Testis (tissue), 3 donors: ENCODE measurements around the gene PCNX3. TPM values are rescaled to one million over a fixed set of nuclear protein-coding genes. Genes with fewer than 3 reads are reported as not detected.

Source experiments
- DNase-seq: peaks from one replicate; pipeline ENCODE4 v3.0.0-alpha.2; 2019
- H3K27ac ChIP-seq, 2 donors: fragments of 200-600 bp; sonication (generic); one replicate each; pipeline ENCODE4 v1.5.1; 2019
- H3K27me3 ChIP-seq: fragments of 200-600 bp; sonication (generic); one replicate; pipeline ENCODE4 v1.5.1; 2019
- H3K36me3 ChIP-seq: fragments of 200-600 bp; sonication (generic); one replicate; pipeline ENCODE4 v1.5.1; 2017; ENCODE audit warnings: low read depth; ENCODE audit errors: missing control alignments
- H3K4me1 ChIP-seq: fragments of 200-600 bp; sonication (generic); one replicate; pipeline ENCODE4 v1.5.1; 2019
- H3K4me3 ChIP-seq, 2 donors: fragments of 200-600 bp; sonication (generic); one replicate each; pipeline ENCODE4 v1.5.1; 2017 to 2019
- H3K9me3 ChIP-seq: fragments of 200-600 bp; sonication (generic); one replicate; pipeline ENCODE4 v1.5.1; 2017
- POLR2A ChIP-seq: fragments of 450-650 bp; IDR thresholded peaks from one replicate; pipeline ENCODE4 v1.6.1; 2017; ENCODE audit warnings: antibody characterized with exemption, mild to moderate bottlenecking, moderate library complexity
- WGBS, 2 donors: methylation state at CpG; one replicate each; pipeline ENCODE4 v1.1.5; 2018; 5-methylcytosine and 5-hydroxymethylcytosine counted together
- intact Hi-C: fragments of 100-400 bp; cut with DNase I; formaldehyde crosslinking; loops from one replicate; pipeline ENCODE4 v1.15.1; 2023; ENCODE audit warnings: low total_unique reads
- polyA plus RNA-seq: library from polyadenylated mRNA; stranded (reverse); fragments of 350-450 nt; fragmentation: Illumina TruSeq; extraction: RNeasy Lipid Tissue Mini Kit (QIAGEN cat#74804); gene quantifications from one replicate; pipeline ENCODE4 v1.2.3, GENCODE V29; 2014; ENCODE audit warnings: low read depth, low replicate concordance; ENCODE audit not compliant: insufficient read depth
- total RNA-seq, 2 donors: library from RNA; depleted of rRNA; stranded (reverse); fragments of >200 nt; gene quantifications; one replicate each; pipeline ENCODE4 v1.2.3, GENCODE V29; 2016
- TF ChIP-seq, protein P1 (sequence below), 3 experiments: fragments of 450-650 bp in 2 of 3; fragments of 200-600 bp in 1 of 3; sonication (generic) in 1 of 3; IDR thresholded peaks; one replicate each; pipeline ENCODE4 v1.5.1; 2016 to 2019; ENCODE audit warnings: antibody characterized with exemption in 3 of 3, mild to moderate bottlenecking in 2 of 3, moderate library complexity in 1 of 3

Gene PCNX3
- total and polyA plus RNA-seq, 3 donors from 2014 or later, result 61.4 to 87.6 (median 78.4) TPM

DNA sequence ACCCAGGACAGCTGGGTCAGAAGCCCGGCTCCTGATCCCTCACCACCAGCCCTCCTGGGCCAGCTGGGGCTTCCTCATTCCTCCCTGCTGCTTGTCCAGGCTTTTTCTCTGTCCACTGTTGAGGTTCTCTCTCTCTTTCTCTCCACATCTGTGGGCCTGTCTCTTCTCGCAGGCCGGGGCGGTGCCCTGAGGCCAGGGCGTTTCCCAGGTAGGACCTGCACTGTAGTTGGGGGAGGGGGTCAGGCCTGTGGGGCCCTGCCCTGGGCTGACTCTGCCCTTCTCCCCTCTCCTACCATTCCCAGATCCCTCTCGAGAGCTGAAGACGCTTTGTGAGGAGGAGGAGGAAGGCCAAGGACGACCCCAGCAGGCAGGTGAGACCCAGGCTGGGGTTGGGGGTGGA is 34.8 kb upstream of the PCNX3 start:
- Histone ChIP-seq H3K36me3 (no peaks in the 10 kb centered on the region), H3K9me3 (no peaks in the 10 kb centered on the region), H3K27ac (no peak overlapping the region), H3K4me3 (no peak overlapping the region), H3K4me1 (peaks cover 17% of the 10 kb centered on the region), H3K27me3 (no peaks in the 10 kb centered on the region)
- WGBS, 2 donors, result 94 to 95% methylated on average over 8 of the region's 8 CpGs
- intact Hi-C loops, result no loop called here
- no peak for DNase-seq
- TF ChIP-seq POLR2A, result no peak
- TF ChIP-seq, protein P1, sequence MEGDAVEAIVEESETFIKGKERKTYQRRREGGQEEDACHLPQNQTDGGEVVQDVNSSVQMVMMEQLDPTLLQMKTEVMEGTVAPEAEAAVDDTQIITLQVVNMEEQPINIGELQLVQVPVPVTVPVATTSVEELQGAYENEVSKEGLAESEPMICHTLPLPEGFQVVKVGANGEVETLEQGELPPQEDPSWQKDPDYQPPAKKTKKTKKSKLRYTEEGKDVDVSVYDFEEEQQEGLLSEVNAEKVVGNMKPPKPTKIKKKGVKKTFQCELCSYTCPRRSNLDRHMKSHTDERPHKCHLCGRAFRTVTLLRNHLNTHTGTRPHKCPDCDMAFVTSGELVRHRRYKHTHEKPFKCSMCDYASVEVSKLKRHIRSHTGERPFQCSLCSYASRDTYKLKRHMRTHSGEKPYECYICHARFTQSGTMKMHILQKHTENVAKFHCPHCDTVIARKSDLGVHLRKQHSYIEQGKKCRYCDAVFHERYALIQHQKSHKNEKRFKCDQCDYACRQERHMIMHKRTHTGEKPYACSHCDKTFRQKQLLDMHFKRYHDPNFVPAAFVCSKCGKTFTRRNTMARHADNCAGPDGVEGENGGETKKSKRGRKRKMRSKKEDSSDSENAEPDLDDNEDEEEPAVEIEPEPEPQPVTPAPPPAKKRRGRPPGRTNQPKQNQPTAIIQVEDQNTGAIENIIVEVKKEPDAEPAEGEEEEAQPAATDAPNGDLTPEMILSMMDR (IDR thresholded peaks at IDR 0.05), result no peak

DNA sequence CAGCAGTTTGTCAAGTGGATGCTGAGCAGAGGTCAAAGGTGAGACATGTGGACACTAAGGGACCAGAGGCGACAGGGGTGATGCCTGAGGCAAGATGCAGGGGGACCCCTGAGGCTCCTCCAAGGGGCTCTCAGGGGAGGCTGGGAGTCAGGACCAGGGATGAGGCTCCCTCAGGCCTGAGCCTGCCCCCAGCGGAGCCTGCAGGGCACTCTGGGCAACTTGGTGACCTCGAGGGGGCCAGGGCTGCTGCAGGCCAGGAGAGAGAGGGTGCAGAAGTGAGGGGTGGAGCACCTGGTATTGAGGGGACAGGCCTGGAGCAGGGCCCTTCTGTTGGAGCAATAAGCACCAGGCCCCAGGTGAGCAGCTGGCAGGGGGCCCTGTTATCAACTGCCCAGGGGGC is 33.6 kb upstream of the PCNX3 start:
- no peaks in the 10 kb centered on the region for H3K9me3 ChIP-seq
- DNase-seq, result no peak
- WGBS, 2 donors, result 86 to 90% methylated on average over 3 of the region's 3 CpGs
- no peak overlapping the region for H3K4me3 ChIP-seq
- H3K27me3 ChIP-seq, result no peaks in the 10 kb centered on the region
- H3K36me3 ChIP-seq, result no peaks in the 10 kb centered on the region
- no peak overlapping the region for H3K27ac ChIP-seq
- TF ChIP-seq, protein P1 (IDR thresholded peaks at IDR 0.05), result no peak
- no peak for TF ChIP-seq POLR2A
- H3K4me1 ChIP-seq, result peaks cover 11% of the 10 kb centered on the region
- intact Hi-C loops, result no loop called here

DNA sequence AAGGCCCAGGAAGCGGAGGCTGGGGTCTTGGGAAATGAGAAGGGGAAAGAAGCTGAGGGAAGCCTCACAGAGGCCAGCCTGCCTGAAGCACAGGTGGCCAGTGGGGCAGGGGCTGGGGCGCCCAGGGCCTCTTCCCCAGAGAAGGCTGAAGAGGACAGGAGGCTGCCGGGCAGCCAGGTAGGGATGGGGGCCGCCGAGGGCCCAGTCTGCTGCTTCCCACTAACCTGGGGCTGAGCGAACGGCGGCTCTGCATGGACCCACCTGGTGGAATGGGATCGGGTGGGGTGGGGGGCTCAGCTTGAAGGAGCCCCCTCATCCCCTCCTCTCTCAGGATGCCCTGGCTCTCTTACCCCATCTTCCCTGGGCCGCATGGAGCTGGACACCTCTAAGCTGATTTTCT is 32.0 kb upstream of the PCNX3 start:
- H3K4me1 ChIP-seq, result peaks cover 11% of the 10 kb centered on the region

DNA sequence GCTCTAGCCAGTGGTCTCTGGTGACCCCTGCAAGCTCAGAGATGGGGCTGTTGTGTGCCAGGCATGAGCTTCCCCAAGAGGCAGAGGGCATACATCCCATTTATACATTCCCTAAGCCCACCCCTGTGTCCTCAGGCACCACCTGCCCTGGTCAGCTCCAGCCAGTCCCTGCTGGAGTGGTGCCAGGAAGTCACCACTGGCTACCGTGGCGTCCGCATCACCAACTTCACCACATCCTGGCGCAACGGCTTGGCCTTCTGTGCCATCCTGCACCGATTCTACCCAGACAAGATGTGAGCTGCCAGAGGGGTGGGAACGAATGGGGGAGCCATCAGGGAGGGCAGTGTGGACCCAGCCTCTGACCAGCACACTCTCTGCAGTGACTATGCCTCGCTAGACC is 31.5 kb upstream of the PCNX3 start:
- H3K4me3 ChIP-seq, result no peak overlapping the region
- no peak for DNase-seq
- no peak overlapping the region for H3K27ac ChIP-seq
- no peaks in the 10 kb centered on the region for H3K9me3 ChIP-seq
- H3K36me3 ChIP-seq, result no peaks in the 10 kb centered on the region
- TF ChIP-seq POLR2A, result no peak
- TF ChIP-seq, protein P1 (IDR thresholded peaks at IDR 0.05), result no peak
- peaks cover 11% of the 10 kb centered on the region for H3K4me1 ChIP-seq
- intact Hi-C loops, result no loop called here
- WGBS, 2 donors, result 83 to 100% methylated on average over 3 to 8 of the region's 8 CpGs
- H3K27me3 ChIP-seq, result no peaks in the 10 kb centered on the region

More for the DNA sequence above, 32.0 kb upstream of the PCNX3 start:
- Histone ChIP-seq H3K4me3 (no peak overlapping the region), H3K27me3 (no peaks in the 10 kb centered on the region), H3K27ac (no peak overlapping the region), H3K36me3 (no peaks in the 10 kb centered on the region), H3K9me3 (no peaks in the 10 kb centered on the region)
- no peak for DNase-seq
- no peak for TF ChIP-seq POLR2A
- TF ChIP-seq, protein P1 (IDR thresholded peaks at IDR 0.05), result no peak
- intact Hi-C loops, result no loop called here
- 76 to 84% methylated on average over 5 to 10 of the region's 10 CpGs for WGBS, 2 donors

DNA sequence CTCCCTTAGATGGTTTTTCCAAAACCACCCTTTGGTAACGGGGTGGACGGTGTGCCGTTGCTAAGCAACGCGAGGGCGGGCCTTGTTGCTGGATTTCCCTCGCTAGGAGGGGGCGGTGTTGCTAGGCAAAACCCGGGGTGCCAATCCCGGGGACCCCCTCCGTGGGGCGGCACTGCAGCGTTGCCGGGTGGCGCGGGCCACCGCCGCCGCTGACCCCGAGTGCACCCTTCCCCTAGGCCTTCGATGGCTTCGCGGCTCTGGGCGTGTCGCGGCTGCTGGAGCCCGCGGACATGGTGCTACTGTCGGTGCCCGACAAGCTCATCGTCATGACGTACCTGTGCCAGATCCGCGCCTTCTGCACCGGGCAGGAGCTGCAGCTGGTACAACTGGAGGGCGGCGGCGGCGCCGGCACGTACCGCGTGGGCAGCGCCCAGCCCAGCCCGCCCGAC is 30.8 kb upstream of the PCNX3 start:
- H3K27ac ChIP-seq, result no peak overlapping the region
- peak overlapping the region; percentile 6 to 10 for H3K4me3 ChIP-seq
- no peaks in the 10 kb centered on the region for H3K9me3 ChIP-seq
- H3K4me1 ChIP-seq, result peaks cover 14% of the 10 kb centered on the region
- 51 to 65% methylated on average over 12 to 46 of the region's 46 CpGs for WGBS, 2 donors
- H3K36me3 ChIP-seq, result no peaks in the 10 kb centered on the region
- TF ChIP-seq, protein P1 (IDR thresholded peaks at IDR 0.05), result no peak
- no peak for TF ChIP-seq POLR2A
- intact Hi-C loops, result no loop called here
- peak; percentile 46 for DNase-seq
- no peaks in the 10 kb centered on the region for H3K27me3 ChIP-seq
